PFSK-1 (cell line): ENCODE data around the gene DLGAP1.

Experiments used
- FOXP2 ChIP-seq: optimal IDR thresholded peaks from 2 replicates; pipeline ENCODE3; 2011; ENCODE audit warnings: borderline replicate concordance, control low read depth, inconsistent platforms; ENCODE audit not compliant: insufficient read depth; ENCODE audit errors: extremely low read length, extremely low read depth
- POLR2AphosphoS5 ChIP-seq: IDR thresholded peaks from 2 replicates; pipeline ENCODE4 v1.6.1; 2012; ENCODE audit warnings: low read depth, mild to moderate bottlenecking, control low read depth, low read length, moderate library complexity
- REST ChIP-seq, 2 experiments: IDR thresholded peaks; 2 replicates each; pipeline versions ENCODE4 v1.6.1 to v1.8.0; 2011 to 2012; ENCODE audit warnings: low read depth in 2 of 2, low read length in 2 of 2, control low read depth in 1 of 2, inconsistent platforms in 1 of 2, mild to moderate bottlenecking in 1 of 2, moderate library complexity in 1 of 2; ENCODE audit not compliant: insufficient read depth in 1 of 2
- SIN3A ChIP-seq: IDR thresholded peaks from 2 replicates; pipeline ENCODE4 v1.6.1; 2012; ENCODE audit warnings: mild to moderate bottlenecking, low read length, moderate library complexity, borderline replicate concordance; ENCODE audit not compliant: insufficient read depth
- TAF1 ChIP-seq: IDR thresholded peaks from 2 replicates; pipeline ENCODE4 v1.6.1; 2012; ENCODE audit warnings: low read length, control low read depth, borderline replicate concordance; ENCODE audit not compliant: insufficient read depth

DLGAP1 gene

GRCh38 chr18:3489462-3489861 is 965.6 kb downstream of the DLGAP1 start:
- TF ChIP-seq TAF1 = no peak
- TF ChIP-seq SIN3A = no peak
- TF ChIP-seq POLR2AphosphoS5 = no peak
- TF ChIP-seq FOXP2 = no peak
- no peak for TF ChIP-seq REST (IDR thresholded peaks at IDR 0.05; ENCODE audit: insufficient read depth in 1 of 2, low read depth in 2 of 2, low read length in 2 of 2)

- TF ChIP-seq TAF1 = no peak
- no peak for TF ChIP-seq SIN3A
- no peak for TF ChIP-seq FOXP2
- TF ChIP-seq REST (IDR thresholded peaks at IDR 0.05; ENCODE audit: insufficient read depth in 1 of 2, low read depth in 2 of 2, low read length in 2 of 2) = no peak
- no peak for TF ChIP-seq POLR2AphosphoS5
Observed at GRCh38 chr18:3486512-3486911, 968.6 kb downstream of the DLGAP1 start.

- TF ChIP-seq SIN3A (no peak), POLR2AphosphoS5 (no peak), TAF1 (no peak), REST (IDR thresholded peaks at IDR 0.05; ENCODE audit: insufficient read depth in 1 of 2, low read depth in 2 of 2, low read length in 2 of 2) (peak in 1 of 2 experiments; percentile 71; a peak in 2 of 4 replicates), FOXP2 (no peak)
Observed at GRCh38 chr18:3485153-3486149, 969.7 kb downstream of the DLGAP1 start.

- TF ChIP-seq POLR2AphosphoS5 (no peak), TAF1 (no peak), SIN3A (no peak), REST (IDR thresholded peaks at IDR 0.05; ENCODE audit: insufficient read depth in 1 of 2, low read depth in 2 of 2, low read length in 2 of 2) (no peak), FOXP2 (no peak)
Observed at GRCh38 chr18:3482258-3482657, 972.8 kb downstream of the DLGAP1 start.
